HL-60 (cell line): Measurements from ENCODE around the gene PRKAA2.

Source experiments
- DNase-seq, 2 experiments: peaks; one replicate each; pipeline ENCODE4 v3.0.0-alpha.2; 2010 to 2020; ENCODE audit warnings: low read depth in 1 of 2, low spot score in 1 of 2
- H3K27ac ChIP-seq: fragments of 250-450 bp; sonication (Bioruptor Pico); replicated peaks from 2 replicates; pipeline ENCODE4 v1.5.1; 2020; ENCODE audit warnings: mild to moderate bottlenecking, moderate library complexity
- H3K27me3 ChIP-seq: fragments of 250-450 bp; sonication (Bioruptor Pico); 2 replicates; pipeline ENCODE4 v1.5.1; 2021; ENCODE audit warnings: mild to moderate bottlenecking, moderate library complexity; ENCODE audit not compliant: insufficient read depth, poor library complexity, severe bottlenecking
- H3K4me3 ChIP-seq: replicated peaks from 2 replicates; pipeline ENCODE4 v1.5.1; 2011; ENCODE audit warnings: mild to moderate bottlenecking, control low read depth, low read length; ENCODE audit not compliant: insufficient read depth
- GABPA ChIP-seq: IDR thresholded peaks from 2 replicates; pipeline ENCODE4 v1.6.1; 2012; ENCODE audit warnings: low read depth
- POLR2AphosphoS5 ChIP-seq: IDR thresholded peaks from 2 replicates; pipeline ENCODE4 v1.6.1; 2012; ENCODE audit warnings: low read depth
- SPI1 ChIP-seq: IDR thresholded peaks from 2 replicates; pipeline ENCODE4 v1.6.1; 2012; ENCODE audit warnings: low read depth, mild to moderate bottlenecking, borderline replicate concordance
- TF ChIP-seq, protein P1 (sequence below): IDR thresholded peaks from one replicate; pipeline ENCODE4 v1.5.1; 2011; ENCODE audit warnings: low read length, control low read depth, inconsistent platforms; ENCODE audit not compliant: insufficient read depth
- TF ChIP-seq, protein P2 (sequence below): IDR thresholded peaks from 2 replicates; pipeline ENCODE4 v1.6.1; 2012; ENCODE audit warnings: low read depth; ENCODE audit not compliant: insufficient replicate concordance

Gene PRKAA2

DNA sequence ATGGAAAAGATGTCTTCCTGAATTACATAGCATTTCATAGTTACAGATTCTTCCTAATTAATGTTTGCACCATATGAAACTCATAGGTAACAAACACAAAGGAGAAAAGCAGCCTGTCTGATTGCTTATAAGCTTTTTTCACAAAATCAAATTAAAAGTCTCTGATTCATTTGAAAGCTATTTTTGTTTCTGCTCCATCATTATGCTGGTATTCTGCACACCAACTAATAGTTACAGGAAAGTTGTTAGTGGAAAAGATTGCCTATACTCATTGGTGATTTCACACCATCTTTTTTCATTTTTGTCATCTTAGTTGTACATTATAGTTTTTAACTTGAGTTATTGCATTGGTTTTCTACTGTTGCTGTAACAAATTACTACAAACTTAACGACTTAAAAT, 70.0 kb downstream of the PRKAA2 start:
- no peak for DNase-seq
- TF ChIP-seq SPI1: no peak
- TF ChIP-seq, protein P1, sequence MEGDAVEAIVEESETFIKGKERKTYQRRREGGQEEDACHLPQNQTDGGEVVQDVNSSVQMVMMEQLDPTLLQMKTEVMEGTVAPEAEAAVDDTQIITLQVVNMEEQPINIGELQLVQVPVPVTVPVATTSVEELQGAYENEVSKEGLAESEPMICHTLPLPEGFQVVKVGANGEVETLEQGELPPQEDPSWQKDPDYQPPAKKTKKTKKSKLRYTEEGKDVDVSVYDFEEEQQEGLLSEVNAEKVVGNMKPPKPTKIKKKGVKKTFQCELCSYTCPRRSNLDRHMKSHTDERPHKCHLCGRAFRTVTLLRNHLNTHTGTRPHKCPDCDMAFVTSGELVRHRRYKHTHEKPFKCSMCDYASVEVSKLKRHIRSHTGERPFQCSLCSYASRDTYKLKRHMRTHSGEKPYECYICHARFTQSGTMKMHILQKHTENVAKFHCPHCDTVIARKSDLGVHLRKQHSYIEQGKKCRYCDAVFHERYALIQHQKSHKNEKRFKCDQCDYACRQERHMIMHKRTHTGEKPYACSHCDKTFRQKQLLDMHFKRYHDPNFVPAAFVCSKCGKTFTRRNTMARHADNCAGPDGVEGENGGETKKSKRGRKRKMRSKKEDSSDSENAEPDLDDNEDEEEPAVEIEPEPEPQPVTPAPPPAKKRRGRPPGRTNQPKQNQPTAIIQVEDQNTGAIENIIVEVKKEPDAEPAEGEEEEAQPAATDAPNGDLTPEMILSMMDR: no peak
- TF ChIP-seq, protein P2, sequence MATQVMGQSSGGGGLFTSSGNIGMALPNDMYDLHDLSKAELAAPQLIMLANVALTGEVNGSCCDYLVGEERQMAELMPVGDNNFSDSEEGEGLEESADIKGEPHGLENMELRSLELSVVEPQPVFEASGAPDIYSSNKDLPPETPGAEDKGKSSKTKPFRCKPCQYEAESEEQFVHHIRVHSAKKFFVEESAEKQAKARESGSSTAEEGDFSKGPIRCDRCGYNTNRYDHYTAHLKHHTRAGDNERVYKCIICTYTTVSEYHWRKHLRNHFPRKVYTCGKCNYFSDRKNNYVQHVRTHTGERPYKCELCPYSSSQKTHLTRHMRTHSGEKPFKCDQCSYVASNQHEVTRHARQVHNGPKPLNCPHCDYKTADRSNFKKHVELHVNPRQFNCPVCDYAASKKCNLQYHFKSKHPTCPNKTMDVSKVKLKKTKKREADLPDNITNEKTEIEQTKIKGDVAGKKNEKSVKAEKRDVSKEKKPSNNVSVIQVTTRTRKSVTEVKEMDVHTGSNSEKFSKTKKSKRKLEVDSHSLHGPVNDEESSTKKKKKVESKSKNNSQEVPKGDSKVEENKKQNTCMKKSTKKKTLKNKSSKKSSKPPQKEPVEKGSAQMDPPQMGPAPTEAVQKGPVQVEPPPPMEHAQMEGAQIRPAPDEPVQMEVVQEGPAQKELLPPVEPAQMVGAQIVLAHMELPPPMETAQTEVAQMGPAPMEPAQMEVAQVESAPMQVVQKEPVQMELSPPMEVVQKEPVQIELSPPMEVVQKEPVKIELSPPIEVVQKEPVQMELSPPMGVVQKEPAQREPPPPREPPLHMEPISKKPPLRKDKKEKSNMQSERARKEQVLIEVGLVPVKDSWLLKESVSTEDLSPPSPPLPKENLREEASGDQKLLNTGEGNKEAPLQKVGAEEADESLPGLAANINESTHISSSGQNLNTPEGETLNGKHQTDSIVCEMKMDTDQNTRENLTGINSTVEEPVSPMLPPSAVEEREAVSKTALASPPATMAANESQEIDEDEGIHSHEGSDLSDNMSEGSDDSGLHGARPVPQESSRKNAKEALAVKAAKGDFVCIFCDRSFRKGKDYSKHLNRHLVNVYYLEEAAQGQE: no peak
- no peak for TF ChIP-seq GABPA
- no peak for TF ChIP-seq POLR2AphosphoS5
- Histone ChIP-seq H3K4me3 (no peak overlapping the region), H3K27me3 (peaks cover 2% of the 10 kb centered on the region), H3K27ac (no peak overlapping the region)

DNA sequence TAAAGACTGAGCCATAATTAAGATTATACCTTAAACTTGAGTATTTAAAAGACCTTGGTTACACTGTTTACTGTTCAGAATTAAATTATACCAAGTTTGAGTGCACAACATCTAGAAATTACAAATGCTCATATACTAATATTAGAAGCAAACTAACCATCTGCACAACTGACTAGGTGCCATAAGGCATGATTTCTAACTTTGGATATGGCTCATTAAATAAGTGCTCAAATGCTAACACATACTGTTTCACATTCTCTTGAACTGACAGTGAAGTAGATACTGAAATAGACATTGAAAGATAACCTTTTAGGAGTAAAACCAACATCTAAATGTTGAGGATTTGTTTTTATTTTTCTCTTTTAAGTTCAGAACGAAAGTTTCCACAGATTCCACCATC, 74.1 kb downstream of the PRKAA2 start:
- H3K4me3 ChIP-seq: no peak overlapping the region
- H3K27ac ChIP-seq: no peak overlapping the region
- no peaks in the 10 kb centered on the region for H3K27me3 ChIP-seq
- TF ChIP-seq SPI1 (no peak), POLR2AphosphoS5 (no peak), GABPA (no peak)
- TF ChIP-seq, protein P2: no peak
- TF ChIP-seq, protein P1: no peak
- DNase-seq: no peak

DNA sequence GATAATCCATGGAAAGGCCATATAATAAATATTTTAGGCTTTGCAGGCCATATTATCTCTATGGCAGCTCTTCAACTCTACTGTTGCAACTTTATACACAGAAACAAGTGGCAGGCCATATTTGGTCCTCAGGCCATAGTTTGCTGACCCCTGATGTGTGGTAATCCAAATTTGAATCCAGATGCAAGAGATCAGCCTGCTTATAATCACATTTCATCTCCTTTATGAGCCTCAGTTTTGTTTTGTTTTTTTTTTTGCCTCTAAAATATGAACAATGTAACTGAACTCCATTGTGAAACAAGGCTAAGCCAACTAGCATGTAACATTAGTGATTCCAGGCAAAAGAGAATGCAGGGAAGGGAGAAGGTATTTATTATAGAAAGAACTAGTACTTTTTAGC, 81.6 kb downstream of the PRKAA2 start:
- no peaks in the 10 kb centered on the region for H3K27me3 ChIP-seq
- no peak overlapping the region for H3K4me3 ChIP-seq
- TF ChIP-seq GABPA: no peak
- TF ChIP-seq, protein P1: no peak
- no peak for TF ChIP-seq SPI1
- TF ChIP-seq, protein P2: no peak
- no peak for TF ChIP-seq POLR2AphosphoS5
- H3K27ac ChIP-seq: no peak overlapping the region
- no peak for DNase-seq
